NB4 (cell line): Measurements from ENCODE around the gene CWC15.
"Not testable (repeated sequence)": the region's sequence is repeated elsewhere in the genome, so short reads cannot be mapped to it uniquely, and the experiment has no call there.

Source experiments
- MYC ChIP-seq: IDR thresholded peaks from 2 replicates; pipeline ENCODE4 v1.6.1; 2011; ENCODE audit warnings: low read depth, low read length
- TF ChIP-seq, protein P1 (sequence below): IDR thresholded peaks from one replicate; pipeline ENCODE4 v1.5.1; 2012; ENCODE audit warnings: low read depth, low read length

DNA sequence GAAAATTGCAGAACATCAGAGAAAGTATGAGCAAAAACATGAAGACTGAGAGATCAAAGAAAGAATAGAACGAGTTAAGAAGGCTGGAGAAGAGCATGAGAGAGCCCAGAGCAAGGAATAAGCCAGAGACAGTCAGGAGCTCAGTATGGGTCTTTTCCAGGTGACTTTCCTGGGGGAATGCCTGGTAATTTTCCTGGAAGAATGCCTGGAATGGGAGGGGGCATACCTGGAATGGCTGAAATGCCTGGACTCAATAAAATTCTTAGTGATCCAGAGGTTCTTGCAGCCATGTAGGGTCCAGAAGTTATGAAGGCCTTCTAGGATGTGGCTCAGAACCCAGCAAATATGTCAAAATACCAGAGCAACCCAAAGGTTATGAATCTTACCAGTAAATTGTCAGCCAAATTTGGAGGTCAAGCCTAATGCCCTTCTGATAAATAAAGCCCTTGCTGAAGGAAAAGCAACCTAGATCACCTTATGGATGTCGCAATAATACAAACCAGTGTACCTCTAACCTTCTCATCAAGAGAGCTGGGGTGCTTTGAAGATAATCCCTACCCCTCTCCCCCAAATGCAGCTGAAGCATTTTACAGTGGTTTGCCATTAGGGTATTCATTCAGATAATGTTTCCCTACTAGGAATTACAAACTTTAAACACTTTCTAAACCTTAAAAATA, 59.5 kb downstream of the CWC15 start:
- TF ChIP-seq, protein P1, sequence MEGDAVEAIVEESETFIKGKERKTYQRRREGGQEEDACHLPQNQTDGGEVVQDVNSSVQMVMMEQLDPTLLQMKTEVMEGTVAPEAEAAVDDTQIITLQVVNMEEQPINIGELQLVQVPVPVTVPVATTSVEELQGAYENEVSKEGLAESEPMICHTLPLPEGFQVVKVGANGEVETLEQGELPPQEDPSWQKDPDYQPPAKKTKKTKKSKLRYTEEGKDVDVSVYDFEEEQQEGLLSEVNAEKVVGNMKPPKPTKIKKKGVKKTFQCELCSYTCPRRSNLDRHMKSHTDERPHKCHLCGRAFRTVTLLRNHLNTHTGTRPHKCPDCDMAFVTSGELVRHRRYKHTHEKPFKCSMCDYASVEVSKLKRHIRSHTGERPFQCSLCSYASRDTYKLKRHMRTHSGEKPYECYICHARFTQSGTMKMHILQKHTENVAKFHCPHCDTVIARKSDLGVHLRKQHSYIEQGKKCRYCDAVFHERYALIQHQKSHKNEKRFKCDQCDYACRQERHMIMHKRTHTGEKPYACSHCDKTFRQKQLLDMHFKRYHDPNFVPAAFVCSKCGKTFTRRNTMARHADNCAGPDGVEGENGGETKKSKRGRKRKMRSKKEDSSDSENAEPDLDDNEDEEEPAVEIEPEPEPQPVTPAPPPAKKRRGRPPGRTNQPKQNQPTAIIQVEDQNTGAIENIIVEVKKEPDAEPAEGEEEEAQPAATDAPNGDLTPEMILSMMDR: not testable (repeated sequence)
- TF ChIP-seq MYC: not testable (repeated sequence)
